AG08395 (cell line): ENCODE measurements around the gene STAM.
A peak's percentile ranks its signal among the peaks of the same experiment; 100 is the strongest.

Experiments
- DNase-seq: peaks from one replicate; pipeline ENCODE4 v3.0.0; 2012; ENCODE audit warnings: mixed read lengths, low spot score

Gene STAM

GRCh38 chr10:17647326-17647725 is 3.4 kb downstream of the STAM start:
- no peak for DNase-seq

GRCh38 chr10:17648243-17649035 is 4.5 kb downstream of the STAM start:
- DNase-seq: no peak

GRCh38 chr10:17649052-17649451 is 5.1 kb downstream of the STAM start:
- DNase-seq: no peak

GRCh38 chr10:17649836-17650235 is 5.9 kb downstream of the STAM start:
- no peak for DNase-seq

DNA sequence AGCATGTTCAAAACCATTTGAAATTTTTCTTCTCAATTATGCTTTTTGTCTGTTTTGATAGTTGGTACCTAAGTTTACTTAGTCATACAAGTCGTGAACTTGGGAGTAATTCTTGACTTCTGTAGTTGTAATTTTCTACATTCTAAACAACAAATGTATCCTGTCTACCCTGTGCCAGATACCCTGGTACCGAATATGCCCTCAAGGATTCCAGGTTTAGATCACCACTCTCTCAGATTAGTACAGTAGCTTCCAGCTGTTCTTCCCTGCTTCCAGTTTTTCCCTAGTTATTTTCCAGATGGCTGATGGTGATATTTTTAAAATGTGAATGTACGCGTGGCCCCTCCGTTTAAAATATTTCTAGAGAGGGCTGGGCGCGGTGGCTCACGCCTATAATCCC is 6.5 kb downstream of the STAM start:
- no peak for DNase-seq

- no peak for DNase-seq
Observed at GRCh38 chr10:17651896-17652295, 7.9 kb downstream of the STAM start.

GRCh38 chr10:17652585-17652984 is 8.6 kb downstream of the STAM start:
- no peak for DNase-seq

DNA sequence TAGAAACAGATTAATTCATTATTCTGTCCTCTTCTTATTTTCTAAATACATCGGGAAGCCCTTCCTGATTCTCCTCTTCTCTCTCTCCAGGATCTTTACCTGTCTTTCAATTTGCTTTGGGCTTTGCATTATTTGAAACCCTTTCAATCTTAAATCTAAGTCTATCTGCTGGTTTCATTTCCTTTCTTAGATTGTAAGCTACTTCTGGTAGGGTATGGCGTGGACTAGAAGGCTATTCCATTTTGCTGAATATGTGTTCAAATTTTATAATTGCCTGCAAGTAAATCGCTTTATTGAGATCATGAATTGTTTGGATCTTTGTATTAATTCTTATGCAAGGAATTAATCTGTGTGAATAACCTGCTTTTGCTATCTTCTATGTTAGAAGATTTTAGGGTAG is 11.1 kb downstream of the STAM start:
- DNase-seq: no peak

DNA sequence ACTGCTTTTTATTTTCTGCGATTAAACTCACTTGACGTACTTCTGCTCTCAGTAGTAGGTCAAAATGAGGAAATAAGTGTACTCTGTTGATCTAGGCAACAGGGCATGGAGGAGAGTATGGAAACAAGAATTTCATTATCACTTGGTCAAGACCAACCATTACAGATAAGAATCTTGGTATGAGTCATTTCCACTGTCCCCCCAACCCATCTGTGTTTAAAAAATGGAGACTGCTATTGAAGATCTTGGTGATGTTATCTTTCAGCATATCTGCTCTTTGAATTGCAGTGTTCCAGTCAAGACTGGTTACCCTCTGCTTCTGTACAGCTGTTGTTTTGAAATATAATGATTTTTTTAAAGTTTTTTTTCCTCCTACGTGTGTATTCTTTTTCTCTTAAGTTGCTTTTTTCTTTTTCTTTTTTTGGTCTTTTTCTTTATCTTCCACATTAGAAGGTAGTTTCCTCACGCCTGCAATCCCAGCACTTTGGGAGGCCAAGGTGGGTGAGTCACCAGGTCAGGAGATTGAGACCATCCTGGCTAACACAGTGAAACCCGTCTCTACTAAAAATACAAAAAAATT is 11.7 kb downstream of the STAM start:
- DNase-seq: no peak

DNA sequence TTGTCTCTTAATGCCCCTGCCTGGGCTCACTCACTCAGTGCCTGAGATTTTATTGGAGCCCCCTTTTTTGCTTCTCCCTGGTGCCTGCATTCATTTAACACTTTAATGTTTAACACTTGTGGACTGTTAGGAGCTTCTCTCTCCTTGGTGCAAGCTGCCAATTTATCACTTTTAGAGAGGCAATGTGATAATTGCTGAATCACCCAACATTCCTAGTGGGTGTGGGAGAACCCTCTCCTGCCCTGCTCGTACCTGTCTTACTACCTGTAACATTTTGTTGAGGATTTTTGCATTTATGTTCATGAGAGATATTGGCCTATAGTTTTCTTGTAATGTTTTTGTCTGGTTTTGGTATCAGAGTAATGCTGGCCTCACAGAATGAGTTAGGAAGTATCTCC is 13.2 kb downstream of the STAM start:
- DNase-seq: no peak

DNA sequence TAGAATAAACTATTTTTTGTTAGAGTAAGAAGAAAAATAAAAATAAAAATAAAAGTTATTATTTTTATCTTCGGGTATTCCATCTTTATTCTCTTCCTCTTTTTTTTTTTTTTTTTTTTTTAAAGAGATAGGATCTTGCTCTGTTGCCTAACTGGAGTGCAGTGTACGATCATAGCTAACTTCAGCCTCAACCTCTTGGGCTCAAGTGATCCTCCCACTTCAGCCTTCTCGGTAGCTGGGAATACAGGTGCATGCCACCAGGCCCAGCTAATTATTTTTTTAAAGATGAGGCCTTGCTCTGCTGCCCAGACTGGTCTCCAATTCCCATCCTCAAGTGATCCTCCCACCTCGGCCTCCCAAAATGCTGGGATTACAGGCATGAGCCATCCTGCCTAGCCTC is 15.4 kb downstream of the STAM start:
- no peak for DNase-seq

DNA sequence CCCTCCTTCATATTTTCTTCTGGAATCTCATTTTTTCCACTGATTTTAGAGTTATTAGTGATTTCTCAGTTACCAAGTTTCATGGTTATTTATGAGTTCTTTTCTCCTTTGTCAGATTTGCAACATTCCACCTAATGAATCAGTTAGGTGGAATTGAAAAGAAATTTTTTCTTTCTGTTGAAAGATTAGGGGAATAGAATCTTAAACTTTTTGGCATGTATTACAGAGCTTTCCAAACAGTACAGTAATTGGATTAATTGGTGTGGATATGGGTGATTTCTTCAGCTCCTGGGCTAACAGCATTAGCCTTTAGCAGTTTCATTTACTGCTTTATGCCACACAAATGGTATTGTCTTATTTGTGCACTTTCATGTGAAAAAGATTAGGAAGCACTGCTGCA is 17.0 kb downstream of the STAM start:
- DNase-seq: no peak

GRCh38 chr10:17661510-17661909 is 17.6 kb downstream of the STAM start:
- DNase-seq: no peak

DNA sequence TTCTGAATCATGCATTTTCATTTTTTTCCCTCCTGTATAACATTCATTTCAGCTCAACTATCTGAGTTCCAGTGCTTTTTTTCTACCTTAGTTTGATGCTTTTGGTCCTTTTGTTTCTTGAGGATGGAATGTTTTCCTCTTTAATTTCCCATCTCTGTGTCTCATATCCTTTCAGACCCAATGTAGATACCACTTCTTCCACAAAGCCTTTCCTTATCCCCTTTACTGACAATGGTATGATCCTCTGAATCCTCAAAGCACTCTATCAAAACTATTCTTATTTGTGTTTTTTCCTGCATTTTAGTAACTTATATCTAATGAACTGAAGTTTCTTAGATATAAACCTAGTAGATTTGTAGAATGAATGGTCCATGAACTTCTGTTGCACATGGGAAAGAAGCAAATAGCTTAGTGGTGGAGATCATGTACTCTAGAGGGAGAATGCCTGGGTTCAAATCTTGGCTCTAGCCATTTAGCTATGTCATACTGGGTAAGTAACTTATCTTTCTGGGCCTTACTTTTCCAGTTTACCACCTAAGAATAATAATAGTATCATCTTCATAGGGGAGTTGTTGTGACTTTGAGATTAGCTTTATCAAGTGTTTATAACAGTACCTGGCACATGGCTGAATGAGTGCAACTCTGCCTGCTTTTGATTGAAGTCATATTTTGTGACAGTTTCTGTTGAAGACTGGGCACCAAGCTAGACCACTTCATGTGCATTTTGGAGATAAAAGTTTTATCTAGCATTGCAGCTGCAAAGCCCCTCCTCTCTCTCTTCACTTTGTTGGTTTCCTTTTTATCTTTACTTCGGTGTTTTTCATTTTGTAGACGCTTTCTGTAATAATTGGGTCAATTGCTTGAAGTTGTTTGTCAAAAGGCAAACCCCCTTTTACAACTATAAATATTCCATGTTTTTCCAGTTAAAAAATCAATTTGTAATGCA is 18.5 kb downstream of the STAM start:
- no peak for DNase-seq

GRCh38 chr10:17663450-17663849 is 19.5 kb downstream of the STAM start:
- no peak for DNase-seq

GRCh38 chr10:17665747-17666146 is 21.8 kb downstream of the STAM start:
- peak; percentile 67 for DNase-seq

DNA sequence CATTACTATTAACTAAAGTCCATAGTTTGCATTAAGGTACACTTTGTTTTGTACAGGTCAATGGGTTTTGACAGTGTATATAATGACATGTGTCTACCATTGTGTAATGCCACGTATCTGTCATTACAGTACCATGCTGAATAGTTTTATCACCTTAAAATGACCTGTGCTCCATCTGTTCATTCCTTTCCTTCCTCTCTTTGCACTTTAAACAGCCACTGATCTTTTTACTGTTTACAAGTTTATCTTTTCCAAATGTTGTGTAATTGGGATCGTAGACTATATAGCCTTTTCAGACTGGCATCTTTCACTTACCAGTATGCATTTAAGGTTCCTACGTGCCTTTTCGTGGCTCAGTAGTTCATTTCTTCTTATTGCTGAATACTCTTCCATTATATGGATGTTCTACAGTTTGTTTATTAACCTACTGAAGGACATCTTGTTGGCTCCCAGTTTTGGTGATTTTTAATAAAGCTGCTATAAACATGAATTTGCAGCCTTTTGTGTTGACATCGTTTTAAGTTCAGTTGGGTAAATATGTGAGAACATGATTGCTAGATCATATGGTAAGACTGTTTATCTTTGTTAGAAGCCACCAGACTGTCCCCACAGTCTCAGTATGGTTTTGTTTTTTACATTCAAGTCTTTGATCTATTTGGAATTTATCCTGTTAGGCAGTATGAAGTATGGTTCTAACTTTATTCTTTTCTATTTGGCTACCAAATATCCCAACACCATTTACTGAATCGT is 24.7 kb downstream of the STAM start:
- DNase-seq: no peak

DNA sequence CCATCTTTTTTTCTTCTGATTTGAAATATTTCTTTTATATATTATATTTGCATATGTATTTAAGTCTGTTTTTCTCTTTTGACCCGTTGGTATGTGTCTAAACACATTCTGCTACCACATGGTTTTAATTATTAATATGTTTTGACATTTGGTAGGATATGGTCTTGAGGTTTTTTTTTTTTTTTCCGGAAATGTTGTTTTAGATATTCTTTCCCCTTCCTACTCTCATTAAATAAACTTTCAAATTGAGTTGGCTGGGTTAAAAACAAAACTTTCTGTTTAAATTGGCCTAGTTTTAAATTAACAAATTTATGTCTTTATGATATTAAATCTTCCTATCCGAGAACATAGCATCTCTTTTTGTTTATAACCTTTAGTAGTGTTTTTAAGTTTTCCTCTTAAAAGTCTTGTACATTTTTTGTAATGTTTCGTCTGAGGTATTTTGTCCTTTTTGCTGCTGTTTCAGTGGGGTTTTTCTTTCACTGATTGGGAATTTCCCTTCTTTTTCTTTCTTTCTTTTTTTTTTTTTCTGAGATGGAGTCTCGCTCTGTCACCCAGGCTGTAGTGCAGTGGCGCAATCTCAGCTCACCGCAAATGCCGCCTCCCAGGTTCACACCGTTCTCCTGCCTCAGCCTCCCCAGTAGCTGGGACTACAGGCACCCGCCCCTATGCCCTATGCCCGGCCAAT is 25.4 kb downstream of the STAM start:
- DNase-seq: no peak

DNA sequence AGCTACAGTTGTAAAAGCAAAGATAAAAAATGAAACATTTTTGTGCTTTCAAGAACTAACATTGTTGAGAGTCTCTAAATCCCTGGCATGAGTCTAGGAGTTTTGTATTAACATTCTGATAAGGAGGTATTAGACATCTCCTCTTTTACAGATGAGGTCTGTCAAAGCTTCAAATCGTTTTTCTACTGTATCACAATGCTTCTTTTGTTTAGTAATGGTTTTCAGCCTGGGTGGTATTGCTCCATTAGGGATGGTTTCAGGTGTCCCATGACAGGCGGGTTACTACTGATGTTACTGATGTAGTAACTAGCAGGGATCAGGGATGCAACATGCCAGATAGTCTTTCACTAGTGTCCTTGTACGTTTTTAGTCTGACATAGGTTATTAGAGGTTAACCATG is 27.4 kb downstream of the STAM start:
- no peak for DNase-seq

DNA sequence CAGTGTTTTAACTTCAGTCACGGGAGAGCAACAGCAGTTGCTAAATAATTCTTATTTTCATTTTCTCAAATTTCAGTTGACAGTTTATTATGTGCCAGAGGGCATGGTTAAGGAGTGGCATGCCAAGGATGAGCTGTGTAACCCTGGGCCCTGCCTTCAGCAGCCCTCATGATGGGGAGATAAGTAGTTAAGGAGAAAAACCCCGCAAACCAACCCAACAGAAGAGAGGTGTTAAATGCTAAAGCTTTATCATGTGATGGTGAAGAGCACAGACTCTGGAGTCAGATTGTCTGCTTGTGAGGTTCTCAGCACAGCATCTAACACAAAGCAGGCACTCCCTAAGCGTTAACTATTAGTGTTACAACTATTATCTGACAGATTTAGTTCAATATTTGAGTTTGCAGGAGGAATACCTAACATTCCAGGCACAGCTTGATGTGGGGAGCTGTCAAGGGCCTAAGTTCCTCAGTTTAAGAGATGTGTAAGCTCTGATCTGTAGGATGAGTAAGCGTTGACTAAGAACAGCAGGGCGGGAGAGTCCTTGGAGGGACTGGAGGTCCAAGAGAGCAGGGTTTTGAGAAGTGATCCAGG is 29.6 kb downstream of the STAM start:
- peak; percentile 90 for DNase-seq

DNA sequence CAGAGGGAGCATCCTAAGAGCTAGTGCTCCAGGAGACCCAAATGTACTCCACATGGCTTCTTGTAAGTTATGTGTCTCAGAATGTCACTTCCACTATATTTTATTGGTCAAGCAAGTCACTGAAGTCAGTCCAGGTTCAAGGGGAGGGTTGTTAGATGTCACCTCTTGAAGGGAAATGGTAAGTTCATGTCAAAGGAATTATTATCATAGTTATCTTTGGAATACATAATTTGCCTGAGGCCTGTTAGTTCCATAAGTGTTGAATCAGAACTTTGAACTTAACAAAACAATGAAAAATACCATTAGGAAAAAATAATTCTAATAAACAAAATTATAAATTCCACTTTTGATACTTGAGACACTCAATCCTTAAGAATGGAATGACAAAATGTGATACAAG is 30.6 kb downstream of the STAM start:
- DNase-seq: no peak
